Right cardiac atrium (tissue), 5 donors: ENCODE data around the gene SEC63. TPM values are rescaled to one million over a fixed set of nuclear protein-coding genes. Genes with fewer than 3 reads are reported as not detected.
A peak's percentile ranks its signal among the peaks of the same experiment; 100 is the strongest.

Source experiments
- ATAC-seq, 2 donors: fragments of 200-7000 bp; cut with Tn5 transposase; one replicate each; pipeline versions ENCODE4 v1.8.0 to v1.9.1; 2020; ENCODE audit warnings: moderate library complexity in 2 of 2, mild to moderate bottlenecking in 1 of 2
- DNase-seq, 3 donors: peaks; one replicate each; pipeline ENCODE4 v3.0.0-alpha.2; 2020
- H3K27ac ChIP-seq: one replicate; pipeline ENCODE4 v1.5.1; 2013; ENCODE audit warnings: mild to moderate bottlenecking, low read length, control low read depth, moderate library complexity
- H3K27me3 ChIP-seq: one replicate; pipeline ENCODE4 v1.6.1; 2013; ENCODE audit not compliant: control insufficient read depth, insufficient read depth
- H3K4me1 ChIP-seq: one replicate; pipeline ENCODE4 v1.6.1; 2013; ENCODE audit warnings: low read length; ENCODE audit not compliant: control insufficient read depth, insufficient read depth
- H3K4me3 ChIP-seq: one replicate; pipeline ENCODE4 v1.5.1; 2013; ENCODE audit warnings: low read length, control low read depth
- H3K9me3 ChIP-seq: one replicate; pipeline ENCODE4 v1.6.1; 2013; ENCODE audit warnings: low read length; ENCODE audit not compliant: control insufficient read depth
- WGBS: extraction: QIAGEN DNeasy Blood & Tissue Kit; methylation state at CpG from one replicate; pipeline ENCODE4 v1.1.7; 2013; 5-methylcytosine and 5-hydroxymethylcytosine counted together
- intact Hi-C, 4 donors: fragments of 100-400 bp; cut with DNase I; formaldehyde crosslinking; loops; one replicate each; pipeline versions ENCODE4 v1.11.0 to v1.14.0; 2022 to 2023
- polyA plus RNA-seq: library from polyadenylated mRNA; stranded (reverse); fragments of 200-250 nt; gene quantifications from one replicate; pipeline ENCODE4 v1.2.3, GENCODE V29; 2013
- total RNA-seq, 4 donors: library from RNA; stranded (reverse); fragmentation: NEBNext Ultra II Directional; extraction: Animal tissue kit (Norgen Biotek cat#: 25700); gene quantifications; one replicate each; pipeline ENCODE4 v1.2.1, GENCODE V29; 2021
- donor health status: healthy with polysubstance abuse.
- donor health status: DM: no; HTN: yes; CAD: no.
- donor health status: DM: no; HTN: no; CAD: no.
- donor health status: DM: no; HTN: yes; CAD: no; lungs with severe emphysema.
- donor health status: DM: yes; HTN: yes; CAD: no.

Gene SEC63
- total and polyA plus RNA-seq, 5 donors = 30.6 to 100 (median 78.3) TPM

DNA sequence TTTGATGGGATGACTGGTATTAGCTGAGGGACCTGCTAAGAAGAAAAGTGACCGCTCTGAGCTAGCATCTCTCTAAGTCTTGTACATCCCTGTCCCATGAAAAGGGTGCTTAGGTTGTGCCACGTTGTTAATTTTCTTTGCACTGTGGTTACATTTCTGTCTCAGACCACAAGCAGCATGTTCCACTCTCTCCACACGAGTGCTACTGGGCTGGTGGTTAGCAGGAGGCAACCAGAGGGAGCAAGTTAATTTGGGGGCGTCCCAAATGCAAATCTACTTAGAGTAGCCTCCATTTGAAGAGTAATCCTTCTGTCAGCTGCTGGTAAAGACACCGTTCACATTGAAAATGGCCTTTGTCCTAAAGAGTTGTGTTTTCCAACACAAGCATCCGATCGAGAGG is 130.5 kb downstream of the SEC63 start:
- 87% methylated on average over 7 of the region's 7 CpGs for WGBS
- H3K27ac ChIP-seq = no peak overlapping the region
- H3K4me3 ChIP-seq = no peak overlapping the region
- no peak for ATAC-seq
- H3K27me3 ChIP-seq = no peaks in the 10 kb centered on the region
- H3K9me3 ChIP-seq = no peaks in the 10 kb centered on the region
- H3K4me1 ChIP-seq = no peaks in the 10 kb centered on the region
- DNase-seq = no peak
- intact Hi-C loops = no loop called here

GRCh38 chr6:107823047-107823557 is 134.9 kb downstream of the SEC63 start:
- Histone ChIP-seq H3K27me3 (no peaks in the 10 kb centered on the region), H3K27ac (no peak overlapping the region), H3K4me1 (no peaks in the 10 kb centered on the region), H3K4me3 (no peak overlapping the region), H3K9me3 (no peaks in the 10 kb centered on the region)
- intact Hi-C loops = no loop called here
- 67% methylated on average over 8 of the region's 8 CpGs for WGBS
- DNase-seq (no peak), ATAC-seq (no peak)

DNA sequence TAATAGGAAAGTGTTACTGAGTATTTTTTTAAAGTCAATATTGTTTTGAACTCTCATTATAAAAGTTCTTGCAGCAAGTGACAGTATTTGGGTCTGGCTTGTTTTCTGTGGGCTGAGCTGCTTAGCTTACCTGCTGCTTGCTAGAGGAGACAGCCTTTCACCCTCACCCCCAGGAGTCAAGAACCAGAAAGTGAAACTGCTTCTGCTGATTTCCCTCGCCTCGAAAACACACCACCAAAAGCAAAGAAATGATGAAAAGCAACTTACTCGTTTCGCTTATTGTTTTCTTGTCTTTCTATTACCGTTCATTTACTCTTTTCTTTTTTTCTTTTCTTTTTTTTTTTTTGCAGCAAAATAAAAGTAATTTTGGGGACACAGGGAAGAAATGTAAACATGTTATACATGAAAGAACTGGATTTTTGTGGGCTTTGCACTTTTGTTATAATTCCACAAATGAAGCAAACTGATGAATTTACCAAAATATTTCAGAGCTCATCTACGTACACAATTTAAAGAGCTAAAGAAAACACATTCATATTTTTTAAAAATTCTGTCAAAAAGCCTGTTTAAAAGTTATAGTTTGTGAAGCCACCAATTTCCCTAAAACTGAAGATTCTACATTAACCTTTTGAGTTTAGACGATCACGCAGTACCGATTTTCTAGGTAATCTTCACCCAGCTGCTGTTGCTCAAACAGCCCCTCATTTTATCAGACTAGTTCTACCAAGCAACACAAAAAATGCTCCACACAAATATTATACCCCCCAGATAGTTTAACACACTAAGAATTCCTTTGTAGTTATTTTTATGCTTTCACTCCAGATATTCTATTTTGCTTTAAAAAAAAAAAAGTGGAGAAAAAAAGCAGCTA is 135.6 kb downstream of the SEC63 start:
- H3K4me3 ChIP-seq = no peak overlapping the region

DNA sequence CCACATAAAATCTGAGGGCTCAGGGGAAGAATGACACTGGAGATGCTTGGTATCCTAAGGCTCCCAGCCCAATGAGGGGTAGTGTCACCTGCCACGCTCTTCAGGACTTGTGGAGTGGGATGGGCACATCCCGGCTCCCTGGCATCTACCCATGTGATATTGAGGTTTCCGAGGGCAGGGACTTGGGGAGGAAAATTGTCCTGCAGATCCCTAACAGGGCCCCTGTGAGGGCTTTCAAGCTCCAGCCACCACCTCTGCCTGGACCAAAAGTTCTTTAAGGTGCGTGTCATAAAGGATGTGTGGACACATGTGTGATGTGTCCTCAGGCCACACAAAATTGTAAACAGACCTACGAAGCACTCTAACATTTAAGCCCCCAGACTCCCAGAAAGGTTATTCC is 136.4 kb downstream of the SEC63 start:
- H3K9me3 ChIP-seq = no peaks in the 10 kb centered on the region
- H3K4me3 ChIP-seq = no peak overlapping the region
- intact Hi-C loops = no loop called here
- no peak overlapping the region for H3K27ac ChIP-seq
- DNase-seq (no peak), ATAC-seq (no peak)
- WGBS = 75% methylated on average over 5 of the region's 5 CpGs
- no peaks in the 10 kb centered on the region for H3K4me1 ChIP-seq
- H3K27me3 ChIP-seq = no peaks in the 10 kb centered on the region

More for the DNA sequence above, 135.6 kb downstream of the SEC63 start:
- no peak overlapping the region for H3K27ac ChIP-seq
- H3K27me3 ChIP-seq = no peaks in the 10 kb centered on the region
- H3K4me1 ChIP-seq = no peaks in the 10 kb centered on the region
- H3K9me3 ChIP-seq = no peaks in the 10 kb centered on the region
- intact Hi-C loops = no loop called here
- WGBS = 76% methylated on average over 9 of the region's 9 CpGs
- no peak for ATAC-seq
- DNase-seq = no peak

DNA sequence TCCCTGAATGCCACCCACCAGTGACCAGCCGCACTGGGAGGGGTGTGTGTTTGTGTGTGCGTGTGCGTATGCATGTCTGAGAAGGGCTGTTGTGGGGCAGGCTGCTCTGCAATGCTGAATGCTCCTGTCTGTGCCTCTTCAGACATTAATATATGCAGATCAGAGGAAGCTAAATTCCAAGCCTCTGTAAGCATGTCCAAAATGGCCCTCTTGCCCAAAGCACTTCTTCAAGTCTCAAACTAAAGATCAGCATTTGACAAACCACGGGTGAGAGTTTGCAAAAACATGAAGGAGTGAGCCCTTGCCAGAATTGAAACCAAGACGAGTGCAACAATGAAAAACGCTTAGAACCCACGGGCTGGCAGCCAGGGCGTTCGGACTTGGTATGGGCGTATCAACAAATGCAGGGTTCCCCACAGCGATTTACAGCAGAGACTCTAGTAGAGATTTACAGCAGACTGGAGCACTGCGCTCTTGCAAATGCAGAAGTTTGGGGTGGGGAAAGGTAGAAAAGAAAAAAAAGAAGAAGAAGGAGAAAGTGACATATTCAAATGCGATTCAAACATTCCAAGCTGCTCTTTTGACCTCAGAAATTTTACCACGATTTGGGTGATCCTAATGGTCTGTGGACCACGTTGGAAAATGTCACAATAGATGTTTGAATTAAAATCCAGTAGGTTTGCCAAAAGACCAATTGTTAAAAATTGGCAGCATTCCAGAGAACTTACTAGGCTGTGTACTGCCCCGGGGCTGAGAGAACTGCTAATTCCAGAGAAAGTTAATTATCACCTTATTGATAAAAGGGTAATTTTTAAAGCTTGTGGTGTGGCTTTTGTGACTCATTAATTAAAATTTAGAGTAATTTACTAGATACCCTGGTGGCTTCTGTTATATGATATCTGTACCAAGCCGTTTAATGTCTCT is 137.4 kb downstream of the SEC63 start:
- H3K4me3 ChIP-seq = peak overlapping the region; percentile 34
- intact Hi-C loops = no loop called here
- ATAC-seq (peak; percentile 37 to 45), DNase-seq (peak in 1 of 3 donors; percentile 56)
- H3K4me1 ChIP-seq = no peaks in the 10 kb centered on the region
- H3K27me3 ChIP-seq = no peaks in the 10 kb centered on the region
- no peaks in the 10 kb centered on the region for H3K9me3 ChIP-seq
- 28% methylated on average over 17 of the region's 17 CpGs for WGBS
- H3K27ac ChIP-seq = no peak overlapping the region

DNA sequence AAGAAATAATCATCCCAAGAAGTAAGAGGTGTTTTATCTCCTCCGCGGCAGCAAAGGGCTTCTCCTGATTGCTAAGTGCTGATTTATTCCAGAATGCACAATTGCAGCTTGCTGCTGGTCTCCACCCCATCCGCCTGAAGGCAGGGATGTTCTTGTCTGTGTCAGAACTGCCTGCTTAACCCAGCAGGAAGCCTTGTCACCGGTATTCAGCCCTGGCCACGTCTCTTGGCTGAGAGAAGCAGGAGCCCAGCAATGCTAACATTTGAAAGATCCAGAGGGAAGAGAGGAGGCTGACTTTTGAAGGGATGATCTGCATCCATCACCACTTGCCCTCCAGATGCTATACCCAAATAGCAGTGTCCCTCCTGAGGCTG is 138.1 kb downstream of the SEC63 start:
- intact Hi-C loops = no loop called here
- no peak overlapping the region for H3K27ac ChIP-seq
- no peaks in the 10 kb centered on the region for H3K4me1 ChIP-seq
- ATAC-seq (peak in 1 of 2 donors; percentile 14), DNase-seq (no peak)
- no peaks in the 10 kb centered on the region for H3K9me3 ChIP-seq
- no peaks in the 10 kb centered on the region for H3K27me3 ChIP-seq
- H3K4me3 ChIP-seq = no peak overlapping the region
- WGBS = 22% methylated on average over 5 of the region's 5 CpGs

DNA sequence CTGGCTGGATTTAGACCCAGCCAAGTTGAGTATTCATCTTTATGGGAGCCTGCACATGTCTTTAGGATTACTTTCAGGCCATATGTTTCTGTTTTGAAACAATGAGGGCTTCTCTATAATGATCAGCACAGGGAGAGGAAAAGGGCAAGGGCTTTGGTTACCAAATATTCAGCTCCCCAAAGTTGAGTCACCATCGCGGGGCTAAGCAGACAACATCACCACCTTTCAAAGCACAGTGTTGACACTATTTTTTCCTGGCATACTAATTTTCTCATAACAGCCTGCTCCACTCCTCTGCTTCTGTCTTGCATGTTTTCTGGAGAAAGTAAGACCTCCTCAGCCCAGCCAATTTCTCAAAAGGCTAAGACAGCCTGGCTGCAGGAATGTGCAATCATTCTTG is 138.8 kb downstream of the SEC63 start:
- DNase-seq (no peak), ATAC-seq (no peak)
- no peaks in the 10 kb centered on the region for H3K4me1 ChIP-seq
- H3K27ac ChIP-seq = no peak overlapping the region
- WGBS = 76% methylated on average over 2 of the region's 2 CpGs
- H3K27me3 ChIP-seq = no peaks in the 10 kb centered on the region
- no peak overlapping the region for H3K4me3 ChIP-seq
- H3K9me3 ChIP-seq = no peaks in the 10 kb centered on the region
- intact Hi-C loops = no loop called here

- Histone ChIP-seq H3K9me3 (no peaks in the 10 kb centered on the region), H3K27me3 (no peaks in the 10 kb centered on the region), H3K4me1 (no peaks in the 10 kb centered on the region), H3K27ac (no peak overlapping the region), H3K4me3 (no peak overlapping the region)
- ATAC-seq (no peak), DNase-seq (no peak)
- intact Hi-C loops = no loop called here
- WGBS = 79% methylated on average over 1 of the region's 1 CpG
These were observed 139.7 kb downstream of the SEC63 start for GRCh38 chr6:107818272-107818671.

GRCh38 chr6:107817784-107818183 is 140.2 kb downstream of the SEC63 start:
- Histone ChIP-seq H3K9me3 (no peaks in the 10 kb centered on the region), H3K27me3 (no peaks in the 10 kb centered on the region), H3K27ac (no peak overlapping the region), H3K4me3 (no peak overlapping the region), H3K4me1 (no peaks in the 10 kb centered on the region)
- WGBS = 78% methylated on average over 4 of the region's 4 CpGs
- intact Hi-C loops = no loop called here
- DNase-seq (no peak), ATAC-seq (no peak)
